Body of pancreas (tissue), 4 donors: Measurements from ENCODE around the gene FAU.

Experiments used
- CTCF ChIP-seq, 7 experiments: fragments of 450-650 bp in 4 of 7; fragments of 200-600 bp in 3 of 7; sonication (generic) in 3 of 7; IDR thresholded peaks; one replicate each; pipeline ENCODE4 v1.5.1; 2016 to 2019; ENCODE audit warnings: antibody characterized with exemption in 7 of 7
- POLR2A ChIP-seq, 3 donors: fragments of 450-650 bp; IDR thresholded peaks; one replicate each; pipeline ENCODE4 v1.6.1; 2016; ENCODE audit warnings: antibody characterized with exemption in 3 of 3, mild to moderate bottlenecking in 2 of 3

GRCh38 chr11:65116370-65117205 is 5.3 kb downstream of the FAU start:
- TF ChIP-seq CTCF (IDR thresholded peaks at IDR 0.05), result no peak
- no peak for TF ChIP-seq POLR2A (IDR thresholded peaks at IDR 0.05)
